Measurements from ENCODE around the gene AKAP8. TPM values are rescaled to one million over a fixed set of nuclear protein-coding genes. Genes with fewer than 3 reads are reported as not detected.

The AKAP8 gene
- total RNA-seq, 4 donors from 2014 or later, result 21.8 to 33.2 (median 26.6) TPM

- no peaks in the 10 kb centered on the region for H3K36me3 ChIP-seq
- no peaks in the 10 kb centered on the region for H3K27me3 ChIP-seq
- H3K9me3 ChIP-seq, result no peaks in the 10 kb centered on the region
- 9 to 11% methylated on average over 17 of the region's 17 CpGs for WGBS, 2 donors
- intact Hi-C loops (cut with DNase I), result loop anchor here (5.0 kb wide), 1 partner anchor 64 kb away; no protein-coding TSS in a partner anchor
- peak overlapping the region; percentile 47 to 89 (median 89) for H3K27ac ChIP-seq
- H3K4me1 ChIP-seq, result peaks cover 50 to 56% of the 10 kb centered on the region in 2 donors
- peak in 1 of 2 donors; percentile 23 for DNase-seq
- TF ChIP-seq CTCF (IDR thresholded peaks at IDR 0.05), result no peak
- no peak for TF ChIP-seq POLR2A (IDR thresholded peaks at IDR 0.05)
- peak overlapping the region; percentile 90 to 95 (median 93) for H3K4me3 ChIP-seq (replicated peaks in 1 of 3)
These were observed 48.7 kb downstream of the AKAP8 start for GRCh38 chr19:15330801-15331418.

GRCh38 chr19:15328312-15328711, 51.3 kb downstream of the AKAP8 start:
- Histone ChIP-seq H3K4me1 (peaks cover 73 to 79% of the 10 kb centered on the region in 2 donors), H3K27ac (no peak overlapping the region), H3K9me3 (no peaks in the 10 kb centered on the region), H3K4me3 (replicated peaks in 1 of 3) (no peak overlapping the region), H3K36me3 (no peaks in the 10 kb centered on the region), H3K27me3 (no peaks in the 10 kb centered on the region)
- WGBS, 2 donors, result 19 to 47% methylated on average over 10 of the region's 10 CpGs
- intact Hi-C loops (cut with DNase I), result no loop called here
- peak; percentile 78 to 81 for DNase-seq
- TF ChIP-seq POLR2A (IDR thresholded peaks at IDR 0.05) (no peak), CTCF (IDR thresholded peaks at IDR 0.05) (no peak)

DNA sequence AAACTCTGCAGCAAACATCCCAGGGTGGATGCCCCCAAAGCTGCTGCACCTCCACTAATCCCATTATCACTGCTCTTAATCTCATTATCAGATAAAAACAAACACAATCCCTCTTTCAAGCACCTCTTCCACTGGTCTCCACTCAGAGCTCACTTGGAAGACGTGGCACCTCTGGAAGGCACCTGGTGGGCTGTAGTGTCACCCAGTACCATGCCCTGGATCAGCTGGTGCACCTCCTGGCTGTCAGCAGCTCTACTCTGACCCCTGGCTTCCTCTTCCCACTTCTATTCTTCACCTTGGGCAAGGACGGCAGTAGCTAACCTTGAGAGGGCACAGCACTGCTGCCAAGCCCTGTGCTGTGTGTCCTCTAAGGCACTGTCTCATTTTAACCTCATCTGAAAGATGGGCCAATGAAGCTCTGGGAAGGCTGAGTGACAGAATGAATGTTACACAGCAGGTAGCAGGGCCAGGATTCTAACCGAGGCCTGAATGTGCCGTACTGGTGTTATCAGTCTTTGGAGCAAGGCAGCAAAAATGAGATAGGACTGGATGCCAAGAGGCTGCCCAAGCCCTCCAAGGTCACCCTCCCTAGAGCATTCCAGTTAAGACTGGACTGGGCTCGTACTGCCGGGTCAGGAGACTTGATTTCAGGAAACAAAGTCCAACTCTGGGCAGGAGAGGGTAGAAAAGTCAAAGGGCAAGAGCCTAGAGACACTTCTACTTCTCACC, 54.6 kb downstream of the AKAP8 start:
- H3K27me3 ChIP-seq, result no peaks in the 10 kb centered on the region
- no peak for DNase-seq
- no peaks in the 10 kb centered on the region for H3K36me3 ChIP-seq
- no peaks in the 10 kb centered on the region for H3K9me3 ChIP-seq
- intact Hi-C loops (cut with DNase I), result no loop called here
- no peak for TF ChIP-seq POLR2A (IDR thresholded peaks at IDR 0.05)
- no peak for TF ChIP-seq CTCF (IDR thresholded peaks at IDR 0.05)
- peak overlapping the region in 1 of 3 donors; percentile 4 for H3K27ac ChIP-seq
- H3K4me1 ChIP-seq, result peaks cover 78 to 90% of the 10 kb centered on the region in 2 donors
- WGBS, 2 donors, result 31 to 55% methylated on average over 6 of the region's 6 CpGs
- H3K4me3 ChIP-seq (replicated peaks in 1 of 3), result no peak overlapping the region

- TF ChIP-seq POLR2A (IDR thresholded peaks at IDR 0.05) (no peak), CTCF (IDR thresholded peaks at IDR 0.05) (no peak)
- intact Hi-C loops (cut with DNase I), result no loop called here
- Histone ChIP-seq H3K27ac (no peak overlapping the region), H3K27me3 (no peaks in the 10 kb centered on the region), H3K36me3 (no peaks in the 10 kb centered on the region), H3K4me1 (peaks cover 78 to 90% of the 10 kb centered on the region in 2 donors), H3K9me3 (no peaks in the 10 kb centered on the region), H3K4me3 (replicated peaks in 1 of 3) (no peak overlapping the region)
- WGBS, 2 donors, result 39 to 50% methylated on average over 5 of the region's 5 CpGs
- DNase-seq, result peak; percentile 49 to 66
These were observed 55.9 kb downstream of the AKAP8 start for GRCh38 chr19:15323496-15324235.

Data from thyroid gland (tissue), 4 donors.